Cortex of kidney (tissue), 1 donor: ENCODE data around the gene NCKAP1.
"Not testable (repeated sequence)": the region's sequence is repeated elsewhere in the genome, so short reads cannot be mapped to it uniquely, and the experiment has no call there.

Experiments
- DNase-seq: peaks from one replicate; lab custom pipeline; 2025; lab: John Stamatoyannopoulos, UW

The NCKAP1 gene

DNA sequence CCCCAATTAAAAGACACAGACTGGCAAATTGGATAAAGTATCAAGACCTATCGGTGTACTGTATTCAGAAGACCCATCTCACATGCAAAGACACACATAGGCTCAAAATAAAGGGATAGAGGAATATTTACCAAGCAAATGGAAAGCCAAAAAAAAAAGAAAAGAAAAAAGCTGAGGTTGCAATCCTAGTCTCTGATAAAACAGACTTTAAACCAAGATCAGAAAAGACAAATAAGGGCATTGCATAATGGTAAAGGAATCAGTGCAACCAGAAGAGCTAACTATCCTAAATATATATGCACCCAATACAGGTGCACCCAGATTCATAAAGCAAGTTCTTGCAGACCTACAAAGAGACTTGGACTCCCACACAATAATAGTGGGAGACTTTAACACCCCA, 161.6 kb downstream of the NCKAP1 start:
- DNase-seq = not testable (repeated sequence)

GRCh38 chr2:182870227-182870626, 168.0 kb downstream of the NCKAP1 start:
- DNase-seq = no peak

GRCh38 chr2:182868054-182868796, 170.0 kb downstream of the NCKAP1 start:
- DNase-seq = no peak

DNA sequence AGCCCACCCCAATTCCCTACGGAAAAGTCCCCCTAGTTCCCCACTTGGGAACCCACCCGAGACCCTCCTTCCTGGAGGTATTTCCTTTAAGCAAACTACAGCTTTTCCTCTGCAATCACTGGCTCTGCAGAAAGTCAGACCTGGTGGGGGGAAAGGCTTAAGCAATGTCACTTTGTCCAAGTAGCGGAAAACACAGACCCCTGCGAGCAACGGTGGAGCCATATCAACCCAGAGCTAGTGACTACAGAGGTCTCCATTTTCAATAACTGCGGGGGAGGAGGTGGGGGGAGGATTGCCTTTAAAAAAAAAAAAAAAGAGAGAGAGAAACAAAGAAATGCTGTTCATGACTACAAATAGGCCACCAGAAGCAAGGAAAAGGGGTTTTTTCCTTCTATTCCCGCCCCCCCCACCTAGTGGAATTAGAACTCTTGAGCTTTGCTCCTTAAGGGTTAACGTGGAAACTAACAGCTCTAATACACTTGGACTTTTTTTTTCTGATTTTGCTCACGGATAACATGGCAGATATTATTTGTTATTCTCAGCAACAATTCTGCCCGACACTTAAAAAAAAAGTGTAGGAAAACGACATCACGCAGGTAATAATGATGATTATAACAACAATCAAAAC, 170.7 kb downstream of the NCKAP1 start:
- DNase-seq = no peak

GRCh38 chr2:182866461-182867406, 171.5 kb downstream of the NCKAP1 start, which contains the start of gene FRZB:
Gene FRZB (minus strand): TSS chr2:182866637. CDS start chr2:182866552, 85 bp downstream.
- no peak for DNase-seq

DNA sequence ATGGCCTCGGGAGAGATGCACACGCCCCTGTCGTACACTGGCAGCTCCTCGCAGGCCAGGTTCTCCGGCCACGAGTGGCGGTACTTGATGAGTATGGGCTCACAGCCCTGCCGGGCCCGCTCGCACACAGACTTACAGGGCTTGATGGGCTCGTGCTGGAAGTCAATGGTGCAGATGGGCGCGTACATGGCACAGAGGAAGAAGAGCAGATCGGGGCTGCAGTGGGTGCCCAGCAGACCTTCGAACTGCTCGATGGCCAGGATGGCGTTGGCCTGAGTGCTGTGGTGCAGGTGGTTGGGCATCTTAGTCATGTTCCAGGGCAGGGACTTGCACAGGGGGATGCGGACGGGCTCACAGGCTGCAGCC, 172.2 kb downstream of the NCKAP1 start:
- no peak for DNase-seq

DNA sequence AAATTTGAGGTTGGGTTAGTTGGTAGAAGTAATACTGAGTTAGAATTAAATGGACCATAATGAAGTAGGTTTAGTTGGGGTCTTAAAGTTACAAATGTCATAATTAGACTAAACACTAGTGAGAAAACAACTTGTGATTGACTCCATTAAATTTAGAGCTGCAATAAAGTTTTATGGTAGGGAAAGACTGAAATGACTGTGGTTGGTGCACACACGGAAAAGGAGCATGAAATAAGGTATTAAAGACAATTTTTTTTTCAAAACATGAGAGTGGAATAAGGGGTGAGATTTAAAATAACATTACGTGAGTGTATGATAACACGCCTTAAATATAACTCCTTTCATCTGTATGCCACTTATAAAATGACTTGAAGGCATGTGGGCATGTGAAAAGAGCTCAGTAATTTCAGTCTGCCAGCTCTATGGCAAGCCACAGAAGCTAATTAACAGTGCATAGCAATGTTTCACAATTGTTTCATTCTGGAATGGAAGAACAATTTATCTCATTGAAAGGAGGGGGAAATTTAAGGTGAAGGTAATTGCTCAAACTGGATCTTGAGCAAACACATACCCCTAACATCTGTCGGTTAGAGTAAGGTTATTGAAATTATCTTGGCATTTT, 173.2 kb downstream of the NCKAP1 start:
- DNase-seq = no peak

DNA sequence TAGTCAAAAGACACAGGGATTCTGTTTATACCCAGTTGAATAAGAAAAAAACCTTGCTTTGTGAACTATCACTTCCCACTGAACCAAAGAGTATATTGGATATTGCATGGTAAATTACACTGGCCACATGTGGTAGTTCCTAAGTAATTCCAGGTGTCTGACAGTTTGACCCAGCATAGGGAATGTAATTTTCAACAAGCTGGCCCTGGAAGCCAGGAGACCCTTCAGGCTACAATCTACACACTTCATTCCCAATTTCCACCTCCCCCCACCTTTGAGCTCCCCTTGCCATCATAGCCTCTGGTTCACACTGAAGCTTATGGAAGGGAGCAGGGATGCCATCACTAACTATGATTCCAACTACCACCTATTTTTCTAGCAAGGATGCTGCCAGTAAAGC, 174.6 kb downstream of the NCKAP1 start:
- DNase-seq = no peak

DNA sequence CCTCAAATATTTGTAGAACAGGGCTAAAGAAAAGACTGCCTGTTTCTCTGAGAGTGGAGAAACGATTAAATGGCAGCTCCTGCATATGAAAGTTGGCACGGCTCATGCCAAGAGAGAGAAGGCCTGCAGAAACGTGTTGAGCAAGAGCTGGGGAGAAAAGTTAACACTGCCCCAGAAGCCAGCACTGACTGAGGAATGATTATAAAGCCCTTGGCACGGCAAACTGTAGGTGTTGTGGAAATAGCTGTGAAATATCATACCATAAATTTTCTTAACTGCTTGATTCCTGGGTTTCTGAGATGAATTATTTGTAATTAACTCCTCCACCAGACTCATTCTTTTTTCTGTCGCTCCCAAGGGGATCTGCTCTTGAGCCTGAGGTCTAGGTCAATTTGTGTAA, 176.2 kb downstream of the NCKAP1 start:
- DNase-seq = no peak

DNA sequence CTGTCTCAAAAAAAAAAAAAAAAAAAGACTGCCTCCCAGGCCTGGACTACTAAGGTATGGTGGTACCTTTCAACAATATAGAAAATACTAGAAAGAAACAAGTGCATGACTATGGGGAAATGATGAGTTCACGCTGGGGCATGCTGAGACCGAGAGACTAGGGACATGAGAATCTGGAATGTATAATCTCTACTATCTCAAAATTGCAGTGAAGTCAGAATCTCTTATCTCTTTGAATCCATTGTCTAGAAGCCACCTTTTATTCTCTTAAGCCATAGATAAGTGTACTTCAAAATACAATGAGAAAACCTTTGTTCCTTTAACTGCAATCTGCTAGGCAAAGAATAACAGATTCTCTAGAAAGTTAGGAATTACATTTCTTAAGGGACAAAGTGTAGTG, 177.4 kb downstream of the NCKAP1 start:
- DNase-seq = no peak
